Stimulated activated CD4-positive, alpha-beta T cell treated with anti-CD3 and anti-CD28 coated beads, TNF-alpha, amount 100 ng/mL, for 1 hour (primary cell): ENCODE data around the gene GSTM2.

Experiments
- DNase-seq, 3 donors: peaks; one replicate each; pipeline ENCODE4 v3.0.0-alpha.2; 2020; ENCODE audit warnings: low read depth in 3 of 3, low spot score in 1 of 3

Gene GSTM2

DNA sequence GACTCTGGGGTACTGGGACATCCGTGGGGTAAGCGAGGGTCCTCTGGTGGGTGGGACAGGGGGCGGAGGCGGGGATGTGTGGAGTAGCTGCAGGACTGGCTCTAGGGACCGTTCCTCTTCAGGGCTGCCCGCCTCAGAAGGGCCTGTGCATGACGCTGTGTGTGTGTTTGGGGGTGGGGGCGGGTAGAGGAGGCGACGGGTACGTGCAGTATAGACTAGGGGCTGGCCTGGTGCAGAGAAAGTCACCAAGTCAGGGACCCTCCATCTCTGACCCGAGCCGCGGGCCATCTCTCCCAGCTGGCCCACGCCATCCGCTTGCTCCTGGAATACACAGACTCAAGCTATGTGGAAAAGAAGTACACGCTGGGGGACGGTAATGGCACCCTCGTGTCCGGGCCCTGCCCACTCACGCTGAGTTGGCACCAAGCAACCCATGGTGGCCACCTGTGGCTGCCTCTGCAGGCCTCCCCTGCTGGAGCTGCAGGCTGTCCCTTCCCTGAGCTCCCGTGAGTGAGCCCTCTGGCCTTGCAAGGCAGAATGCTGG lies 44.5 kb downstream of the GSTM2 start:
- DNase-seq: no peak

DNA sequence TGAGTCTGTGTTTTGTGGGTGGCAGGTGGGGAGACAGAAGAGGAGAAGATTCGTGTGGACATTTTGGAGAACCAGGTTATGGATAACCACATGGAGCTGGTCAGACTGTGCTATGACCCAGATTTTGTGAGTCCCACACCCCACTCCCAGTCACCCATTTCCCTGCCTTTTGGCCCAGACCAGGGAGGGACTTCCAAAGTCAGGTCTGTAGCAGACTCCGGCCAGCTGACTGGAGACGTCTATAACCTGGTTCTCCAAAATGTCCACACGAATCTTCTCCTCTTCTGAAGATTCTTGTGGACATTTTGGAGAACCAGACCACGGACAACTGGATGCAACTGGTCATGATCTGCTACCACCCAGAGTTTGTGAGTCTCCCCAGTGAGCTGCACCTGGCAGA lies 45.8 kb downstream of the GSTM2 start:
- no peak for DNase-seq

DNA sequence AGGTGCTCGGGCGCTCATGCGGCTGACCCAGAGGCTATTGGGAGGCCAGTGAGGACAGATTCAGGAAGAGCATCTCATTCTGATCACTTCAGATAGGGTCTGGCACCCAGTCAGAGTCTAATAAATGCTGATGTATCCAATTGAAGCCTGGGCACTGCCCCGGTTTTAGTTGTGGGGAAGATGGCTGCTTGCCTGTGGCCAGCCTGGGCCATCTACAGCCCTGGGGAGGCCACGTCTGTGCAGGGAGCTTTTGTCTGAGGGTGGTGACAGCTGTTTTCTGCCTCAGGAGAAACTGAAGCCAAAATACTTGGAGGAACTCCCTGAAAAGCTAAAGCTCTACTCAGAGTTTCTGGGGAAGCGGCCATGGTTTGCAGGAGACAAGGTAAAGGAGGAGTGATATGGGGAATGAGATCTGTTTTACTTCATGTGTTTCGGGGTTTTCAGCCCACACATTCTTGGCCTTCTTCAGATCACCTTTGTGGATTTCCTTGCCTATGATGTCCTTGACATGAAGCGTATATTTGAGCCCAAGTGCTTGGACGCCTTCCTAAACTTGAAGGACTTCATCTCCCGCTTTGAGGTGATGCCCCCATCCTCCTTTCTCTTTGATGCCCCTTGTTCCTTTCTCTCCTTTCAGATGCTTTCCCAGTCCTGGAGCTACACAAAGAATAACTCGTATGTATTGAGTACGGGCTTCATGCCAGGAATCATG lies 47.0 kb downstream of the GSTM2 start:
- no peak for DNase-seq

DNA sequence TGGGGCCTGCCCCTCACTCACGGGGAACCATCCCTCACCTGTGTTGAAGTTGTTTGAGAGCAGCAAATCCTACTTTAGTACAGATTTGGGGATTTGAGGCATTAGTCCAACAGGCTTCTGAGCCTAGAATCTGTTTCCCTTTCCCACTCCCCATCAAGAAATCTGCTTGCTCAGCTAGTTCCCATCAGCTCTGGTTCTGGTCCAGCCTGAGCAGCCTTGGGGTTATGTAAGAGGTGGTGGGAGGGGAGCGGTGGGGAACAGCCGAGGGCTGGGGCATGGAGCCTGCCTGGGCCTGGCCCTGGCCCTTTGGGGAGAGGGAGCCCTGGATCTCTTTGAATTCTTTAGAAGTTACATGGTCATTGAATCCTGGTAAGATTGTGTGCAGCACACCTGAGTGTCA lies 48.3 kb downstream of the GSTM2 start:
- no peak for DNase-seq

DNA sequence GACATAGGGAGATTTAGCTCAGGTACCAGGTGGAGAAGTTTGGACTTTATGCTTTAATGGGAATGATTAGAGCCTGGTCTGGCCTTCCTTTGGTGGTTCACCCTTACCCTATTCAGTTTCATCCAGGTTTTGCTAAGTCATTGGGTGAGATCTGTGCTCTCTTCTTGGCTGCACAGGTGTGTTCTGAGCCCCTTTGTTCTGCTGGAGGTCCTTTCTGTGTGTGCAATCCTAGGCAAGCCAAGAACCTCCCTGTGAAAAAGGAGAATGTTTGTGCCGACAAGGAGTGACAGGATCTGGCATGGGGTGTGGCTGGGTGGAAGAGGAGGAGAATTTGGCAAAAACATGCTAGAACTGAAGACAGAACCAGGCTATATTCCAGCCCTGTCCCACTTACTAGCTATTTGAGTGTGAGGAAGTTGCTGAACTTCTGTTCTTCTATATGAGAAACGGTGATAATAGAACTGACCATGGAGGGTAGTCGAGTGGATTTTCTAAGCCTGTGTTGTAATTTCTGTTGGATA lies 48.8 kb downstream of the GSTM2 start:
- no peak for DNase-seq

DNA sequence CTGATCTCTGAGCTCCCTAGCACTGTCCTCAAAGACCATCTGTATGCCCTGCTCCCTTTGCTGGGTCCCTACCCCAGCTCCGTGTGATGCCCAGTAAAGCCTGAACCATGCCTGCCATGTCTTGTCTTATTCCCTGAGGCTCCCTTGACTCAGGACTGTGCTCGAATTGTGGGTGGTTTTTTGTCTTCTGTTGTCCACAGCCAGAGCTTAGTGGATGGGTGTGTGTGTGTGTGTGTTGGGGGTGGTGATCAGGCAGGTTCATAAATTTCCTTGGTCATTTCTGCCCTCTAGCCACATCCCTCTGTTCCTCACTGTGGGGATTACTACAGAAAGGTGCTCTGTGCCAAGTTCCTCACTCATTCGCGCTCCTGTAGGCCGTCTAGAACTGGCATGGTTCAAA lies 49.9 kb downstream of the GSTM2 start:
- no peak for DNase-seq

DNA sequence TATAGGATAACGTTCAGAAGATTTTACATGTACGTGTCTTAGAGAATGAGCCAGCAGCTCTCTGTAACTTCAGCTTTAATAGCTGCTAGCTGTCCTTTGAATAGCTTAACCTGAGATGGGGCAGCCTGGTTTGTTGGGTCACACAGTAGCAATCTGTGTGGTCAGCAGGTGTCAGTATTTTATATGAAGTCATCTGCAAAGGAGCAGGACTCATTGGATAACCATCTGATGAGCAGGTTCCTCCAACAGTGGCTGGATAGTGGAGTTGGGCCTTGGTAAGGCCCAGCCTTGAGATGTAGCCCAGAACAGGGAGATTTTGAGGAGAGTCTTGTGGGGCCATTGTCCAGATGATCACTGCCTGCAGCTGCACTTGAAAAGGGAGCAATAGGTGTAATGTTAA lies 50.6 kb downstream of the GSTM2 start:
- no peak for DNase-seq

DNA sequence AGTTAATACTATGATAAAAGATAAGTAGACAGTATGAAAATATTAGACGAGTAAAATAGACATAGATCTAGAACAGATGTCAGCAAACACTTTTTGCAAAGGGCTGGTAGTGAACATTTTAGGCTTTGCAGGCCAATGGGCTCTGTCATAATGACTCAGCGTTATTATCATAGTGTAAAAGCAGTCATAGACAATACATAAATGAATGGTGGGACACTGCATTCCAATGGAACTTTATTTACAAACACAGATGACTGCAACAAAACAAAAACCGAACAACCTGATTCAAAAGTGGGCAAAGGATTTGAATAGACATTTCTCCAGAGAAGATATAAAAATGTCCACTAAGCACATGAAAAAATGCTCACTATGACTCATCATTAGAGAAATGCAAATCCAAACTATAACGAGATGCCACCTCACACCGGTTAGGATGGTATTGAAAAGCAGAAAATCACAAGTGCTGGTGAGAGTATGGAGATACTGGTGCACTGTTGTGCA lies 51.5 kb downstream of the GSTM2 start:
- DNase-seq: no peak

DNA sequence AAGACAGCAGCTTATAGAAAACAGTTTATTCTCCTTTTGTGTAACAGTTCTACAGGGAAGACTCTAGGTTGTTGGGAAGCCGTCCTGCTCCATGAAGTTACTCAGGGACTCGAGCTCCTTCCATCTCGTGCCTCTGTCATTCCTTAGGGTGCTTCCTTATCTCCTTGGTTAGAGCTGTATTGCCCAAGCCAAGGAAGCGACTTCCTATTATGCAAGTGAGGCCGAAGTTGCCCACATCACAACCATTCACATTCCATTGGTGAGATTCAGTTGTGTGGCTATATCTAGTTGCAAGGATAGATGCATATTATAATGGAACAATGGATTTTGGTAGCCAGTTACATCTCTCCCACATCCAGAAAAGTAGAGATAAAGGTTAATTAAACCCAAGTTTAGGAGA lies 53.2 kb downstream of the GSTM2 start:
- no peak for DNase-seq

DNA sequence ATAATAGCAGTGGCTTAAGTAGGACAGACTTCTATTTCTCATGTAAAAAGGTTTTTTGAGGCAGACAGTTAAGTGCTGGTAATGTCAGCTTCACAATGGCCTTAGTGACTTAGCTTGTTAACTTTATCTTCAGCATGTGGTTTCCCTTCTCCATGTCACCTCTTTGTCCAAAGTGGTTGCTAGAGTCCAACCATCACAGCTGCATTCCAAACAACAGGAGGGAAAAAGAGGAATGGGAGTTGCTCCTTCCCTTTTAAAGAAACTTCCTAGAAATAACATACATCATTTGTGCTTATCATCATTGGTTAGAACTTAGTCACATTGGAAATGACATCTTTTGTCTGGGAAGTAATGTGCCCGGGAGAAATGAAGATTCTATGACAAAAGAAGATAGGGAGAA lies 54.1 kb downstream of the GSTM2 start:
- no peak for DNase-seq

DNA sequence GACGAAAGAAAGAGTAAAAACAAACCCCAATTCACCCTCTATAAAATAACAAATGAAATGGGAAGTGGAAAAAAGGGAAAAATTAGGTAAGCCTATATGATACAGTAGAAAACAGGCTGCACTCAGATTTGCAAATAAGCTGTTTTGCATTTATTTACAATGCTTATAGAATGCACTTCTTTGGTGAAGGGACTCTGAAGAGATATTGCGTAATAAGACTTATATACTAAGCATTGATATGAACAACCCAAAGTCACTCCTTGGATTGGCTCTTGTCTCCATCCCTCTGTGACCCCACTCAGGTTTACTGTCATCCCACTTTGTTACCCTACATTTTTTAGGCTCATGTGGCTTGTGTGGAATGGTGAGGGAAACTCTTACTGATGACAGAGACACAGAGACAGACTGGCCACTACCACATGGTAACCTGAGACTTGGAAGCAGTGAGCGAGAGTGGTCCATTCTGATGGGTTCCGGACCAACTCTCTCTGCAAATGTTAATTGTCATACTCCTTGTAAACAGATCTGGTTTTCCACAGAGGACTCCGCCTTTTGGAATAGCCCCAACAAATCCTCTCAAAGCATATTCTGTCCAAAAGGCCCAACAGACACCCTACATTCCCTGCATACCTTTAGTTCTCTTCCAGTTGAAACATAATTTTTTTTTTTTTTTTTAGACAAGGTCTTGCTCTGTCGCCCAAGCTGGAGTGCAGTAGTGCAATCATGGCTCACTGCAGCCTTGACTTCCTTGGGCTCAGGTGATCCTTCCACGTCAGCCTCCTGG lies 55.2 kb downstream of the GSTM2 start:
- no peak for DNase-seq
